CD4-positive, alpha-beta T cell treated with Interleukin-17A for 4 hours (primary cell): ENCODE results near the gene GNAS-AS1.

Source experiments
- DNase-seq: peaks from one replicate; pipeline ENCODE4 v3.0.0-alpha.2; 2020; ENCODE audit warnings: mixed read lengths

Gene GNAS-AS1

DNA sequence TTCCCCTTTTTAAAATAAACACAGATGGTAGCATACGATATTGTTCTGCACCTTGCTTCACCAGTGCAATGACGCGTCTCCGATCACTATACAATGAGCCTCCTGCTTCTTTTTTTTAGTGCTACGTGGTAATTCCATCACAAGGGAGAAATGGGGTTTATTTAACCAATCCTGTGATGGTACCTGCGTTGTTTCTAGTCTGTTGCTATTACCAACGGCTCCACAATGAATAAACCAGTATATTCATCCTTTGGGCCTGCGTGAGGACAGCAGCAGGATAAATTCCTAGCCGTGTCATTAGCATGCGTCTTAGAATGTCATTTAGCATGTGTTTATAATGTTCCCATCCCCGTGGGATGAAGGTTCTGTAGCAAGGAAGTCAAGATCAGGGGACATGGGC is 42.9 kb downstream of the GNAS-AS1 start:
- no peak for DNase-seq

DNA sequence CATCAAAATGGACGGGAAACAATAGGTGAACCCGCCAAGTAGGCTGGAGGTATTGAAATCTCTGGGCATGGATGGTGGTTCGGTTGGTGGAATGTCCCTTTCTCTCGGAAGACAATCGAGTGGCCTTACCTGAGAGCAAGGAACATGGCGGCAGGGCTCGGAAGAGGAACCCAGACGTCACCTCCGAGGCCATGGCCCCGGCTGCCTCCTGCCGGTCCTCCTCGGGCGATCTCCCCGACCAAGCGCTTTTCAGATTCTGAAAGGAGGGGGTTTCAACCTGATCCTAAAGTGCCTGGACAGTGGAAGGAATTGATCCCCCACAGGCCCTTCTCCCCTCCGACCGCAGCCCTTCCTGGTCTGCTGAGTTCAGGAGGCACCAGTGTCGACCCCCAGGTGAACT is 47.2 kb downstream of the GNAS-AS1 start:
- DNase-seq: no peak

DNA sequence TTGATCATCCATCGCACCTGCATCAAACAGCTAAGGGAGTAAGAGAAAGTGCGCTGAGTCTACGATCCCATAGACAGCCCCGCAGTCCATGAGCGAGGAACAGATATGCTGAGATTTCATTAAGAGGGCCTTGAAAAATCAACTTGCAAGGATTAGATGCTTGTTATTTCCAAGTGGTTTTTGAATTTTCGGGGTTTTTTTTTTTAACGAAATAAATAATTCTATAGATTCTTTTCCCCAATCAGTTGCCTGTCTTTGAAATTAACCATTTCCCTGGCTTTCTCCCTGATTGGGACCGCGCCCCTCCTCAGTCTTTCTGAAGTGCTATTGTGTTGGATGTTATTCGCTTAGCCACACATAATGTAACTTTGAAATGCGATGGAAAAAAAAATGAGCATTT is 48.6 kb downstream of the GNAS-AS1 start:
- no peak for DNase-seq

DNA sequence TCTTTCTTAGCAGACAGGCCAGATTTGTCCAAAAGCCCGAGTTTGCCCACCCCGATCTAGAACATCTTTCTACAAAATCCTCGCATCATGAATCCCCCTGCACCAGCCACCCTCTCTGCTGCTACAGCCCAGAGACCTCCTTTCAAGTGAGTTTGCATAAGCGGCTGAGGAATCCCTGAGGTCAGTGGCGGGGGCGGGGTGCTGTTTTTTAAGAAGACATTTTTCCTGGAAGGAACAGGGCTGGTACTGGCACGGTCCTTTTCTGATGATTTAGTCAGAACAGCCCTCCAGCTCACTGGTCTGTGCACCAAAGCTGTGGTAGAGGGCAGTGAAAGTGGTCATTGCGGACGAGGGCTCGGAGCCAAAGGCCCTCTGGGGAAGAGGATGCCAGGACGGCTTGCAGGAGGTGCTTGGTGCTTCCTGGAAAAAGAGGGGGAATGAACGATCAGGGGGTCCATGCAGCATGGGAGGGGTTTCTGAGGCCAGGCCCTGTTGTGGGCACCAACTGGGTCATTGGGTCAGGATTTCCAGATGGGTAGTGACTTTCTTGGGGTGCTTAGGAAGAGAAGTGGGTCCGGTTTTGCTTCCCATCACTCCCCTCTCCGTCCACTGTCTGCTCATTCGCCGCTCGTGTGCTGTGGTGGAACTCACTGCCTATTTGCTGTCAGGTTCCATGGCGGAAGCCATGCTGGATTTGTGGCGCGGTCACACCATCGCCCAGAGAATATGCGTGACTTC is 50.4 kb downstream of the GNAS-AS1 start:
- no peak for DNase-seq

DNA sequence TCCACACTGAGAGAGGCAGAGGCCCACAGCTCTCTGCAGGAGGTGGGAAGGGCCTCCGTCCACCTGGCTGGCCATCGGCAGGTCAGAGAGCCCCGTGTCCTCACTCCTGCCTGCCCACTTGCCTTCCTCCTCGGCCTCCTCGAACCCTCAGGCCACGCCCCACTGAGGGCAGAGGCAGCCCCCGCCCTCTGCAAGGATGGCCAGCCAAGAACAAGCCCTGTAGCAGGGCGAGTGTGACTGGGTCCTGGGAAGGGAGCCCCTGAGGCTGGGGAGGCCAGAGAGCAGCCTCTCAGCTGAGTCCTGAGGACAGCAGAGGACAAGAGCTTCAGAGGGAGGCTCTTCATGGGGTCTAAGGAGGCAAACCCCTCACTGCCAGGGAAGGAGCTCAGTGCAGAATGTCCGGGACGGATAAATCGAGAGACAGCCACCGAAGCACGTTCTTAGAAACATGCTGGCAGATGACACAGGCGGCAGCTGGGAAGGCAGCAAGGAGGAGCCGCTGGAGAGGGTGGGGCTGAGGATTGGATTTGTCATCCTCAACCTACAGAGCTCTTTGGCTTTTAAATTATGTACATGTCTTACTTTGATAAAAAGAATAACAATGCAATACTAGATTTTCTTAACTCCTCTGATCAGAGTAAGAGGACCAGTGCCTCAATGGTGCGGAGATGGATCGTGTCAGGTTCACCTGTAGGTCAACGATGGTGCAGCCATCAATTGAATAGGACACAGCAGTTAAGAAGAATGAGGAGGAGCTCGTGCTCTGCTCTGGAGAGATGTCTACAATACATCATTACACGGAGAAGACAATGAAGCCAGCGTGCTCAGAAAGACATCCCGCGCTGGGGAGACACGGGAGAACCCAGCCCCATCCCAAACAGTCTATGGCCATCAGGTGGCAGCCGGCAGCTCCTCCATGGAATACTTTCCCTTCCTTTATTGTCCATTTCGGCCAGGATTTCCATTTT is 53.0 kb downstream of the GNAS-AS1 start:
- DNase-seq: no peak

DNA sequence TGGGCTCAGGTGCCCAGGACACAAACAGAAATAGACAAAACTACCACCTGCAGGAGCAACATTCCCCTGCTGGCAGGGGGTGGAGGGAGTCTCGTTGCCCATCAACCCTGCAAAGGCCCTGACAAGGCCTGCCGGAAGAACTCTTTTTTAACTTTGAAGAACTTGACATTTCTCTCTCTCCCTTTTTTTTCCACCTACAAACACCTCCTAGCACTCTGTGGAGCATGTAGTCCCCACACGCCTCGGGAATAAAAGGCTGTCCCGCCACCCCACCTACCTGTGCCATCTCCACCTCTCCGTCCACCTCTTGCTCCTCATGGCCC is 54.8 kb downstream of the GNAS-AS1 start:
- DNase-seq: no peak

DNA sequence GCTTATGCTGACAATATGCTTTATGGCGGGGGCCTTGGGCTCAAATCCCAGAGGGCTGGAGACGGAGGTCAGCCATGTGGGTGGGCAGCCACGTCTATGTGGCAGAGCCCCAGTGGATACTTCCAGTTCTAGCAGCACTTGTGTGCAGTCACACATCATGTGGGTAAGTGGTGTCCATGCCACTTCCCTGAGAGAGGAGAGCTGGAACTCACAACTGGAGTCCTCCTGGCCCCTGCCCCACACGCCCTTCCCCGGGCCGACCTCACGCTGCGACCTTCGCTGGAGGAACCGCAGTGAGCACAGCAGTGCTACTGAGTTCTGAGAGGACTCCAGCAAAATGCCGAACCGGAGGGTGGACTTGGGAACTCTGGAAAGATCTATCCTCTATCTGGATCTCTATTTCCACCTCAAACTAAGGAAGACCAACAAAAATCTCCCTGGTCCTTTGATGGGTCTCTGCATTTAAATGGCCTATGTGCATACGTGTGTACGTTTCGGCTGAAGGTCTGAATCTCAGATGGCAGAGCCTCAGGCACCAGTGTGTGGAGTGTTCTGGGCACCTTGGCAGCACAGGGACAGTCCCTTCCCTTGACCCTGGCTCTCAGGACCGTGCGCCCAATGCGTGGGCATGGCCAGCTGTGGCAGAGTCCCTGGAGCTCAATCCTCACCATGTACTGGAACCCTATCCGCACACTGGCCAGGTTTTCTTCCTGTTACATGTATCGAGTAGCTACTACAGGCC is 55.4 kb downstream of the GNAS-AS1 start:
- DNase-seq: no peak

DNA sequence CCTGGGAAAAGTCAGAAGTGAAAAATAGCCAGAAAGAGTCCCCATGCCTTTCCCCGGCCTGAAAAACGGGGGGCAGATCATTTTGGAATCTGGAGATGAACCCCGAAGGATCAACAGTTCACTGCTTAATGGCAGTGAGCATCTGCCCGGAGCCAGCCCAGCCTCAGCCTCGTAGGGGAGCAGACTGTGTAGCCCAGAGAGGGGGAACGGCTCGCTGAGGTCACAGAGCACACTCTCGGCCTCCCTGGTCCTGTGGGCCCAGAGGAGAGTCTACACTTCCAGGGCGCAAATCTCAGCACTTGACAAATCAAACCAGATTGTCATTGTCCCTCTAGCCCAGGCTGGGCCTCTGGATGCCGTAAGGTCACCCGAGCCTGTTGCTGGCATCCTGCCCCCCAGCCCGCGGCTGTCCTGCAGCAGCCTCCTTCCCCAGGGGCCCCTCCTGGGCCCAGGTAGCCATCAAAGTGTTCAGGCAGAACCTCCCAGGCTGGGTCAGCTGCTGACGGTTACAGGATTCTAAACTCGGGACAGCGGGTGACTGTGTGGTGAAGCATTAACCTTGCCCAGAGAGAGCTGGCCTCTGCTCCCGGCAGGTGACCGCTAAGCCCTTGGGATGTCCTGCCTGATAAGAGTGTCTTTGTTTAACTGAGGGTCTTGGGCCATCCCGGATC is 56.1 kb downstream of the GNAS-AS1 start:
- no peak for DNase-seq

DNA sequence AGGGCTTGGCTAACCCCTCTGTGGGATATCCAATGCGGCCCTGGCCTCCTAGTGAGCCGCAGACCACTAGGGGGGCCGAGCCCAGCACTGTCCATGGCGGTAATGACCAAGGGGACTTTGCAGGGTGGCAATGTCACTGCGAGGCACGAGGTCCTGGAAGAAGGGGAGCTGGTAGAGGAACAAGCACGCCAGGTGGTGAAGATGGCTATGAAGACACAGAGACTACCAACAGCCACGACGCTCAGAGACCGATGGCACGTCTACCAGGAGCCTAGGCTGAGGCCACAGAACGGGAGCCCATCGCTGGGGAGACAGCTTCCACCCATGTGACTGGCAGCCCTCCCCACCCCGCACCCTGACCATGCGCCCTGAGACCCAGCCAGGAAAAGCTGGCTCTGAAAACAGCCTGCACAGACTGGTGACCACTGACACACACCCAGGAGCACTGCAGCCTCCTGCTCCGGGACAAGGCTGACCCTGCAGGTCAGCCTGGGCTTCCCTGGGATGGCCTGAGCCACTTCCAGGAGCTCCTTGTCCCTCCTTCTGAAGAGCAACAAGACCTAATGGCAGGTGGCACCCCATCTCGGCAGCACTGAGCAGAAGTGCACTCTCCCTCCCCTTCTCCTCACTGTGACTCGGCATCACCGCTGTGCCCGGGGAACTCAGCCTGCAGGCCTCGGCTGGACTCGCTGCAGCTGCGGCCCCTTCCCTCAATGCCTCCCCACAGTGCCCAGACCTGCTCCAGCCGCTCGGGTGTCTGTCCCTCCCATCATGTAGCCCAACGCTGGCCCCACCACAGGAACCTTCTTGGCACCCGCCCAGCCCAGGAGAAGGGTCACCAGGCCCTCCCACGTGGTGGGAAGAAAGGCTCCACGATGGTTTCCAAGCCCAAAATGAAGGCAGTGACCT is 56.9 kb downstream of the GNAS-AS1 start:
- DNase-seq: no peak

DNA sequence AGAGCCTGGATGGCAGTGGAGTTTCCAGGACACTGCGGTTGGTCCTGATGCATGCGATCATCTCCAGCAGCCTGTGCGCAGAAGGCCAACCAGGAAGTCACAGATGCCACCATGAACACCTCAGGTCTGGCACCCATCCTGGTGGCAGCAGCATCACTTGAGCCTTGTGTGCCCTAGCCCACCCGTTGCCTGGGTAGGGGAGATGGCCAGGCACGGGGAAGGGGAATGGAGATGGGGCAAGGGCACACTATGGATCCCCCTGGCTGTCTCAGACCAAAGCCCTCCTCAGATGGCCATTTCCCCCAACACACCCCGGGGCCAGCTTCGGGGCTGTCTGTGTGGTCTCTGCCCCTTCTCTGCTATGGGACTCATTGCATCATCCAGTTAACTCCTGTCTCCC is 58.3 kb downstream of the GNAS-AS1 start:
- no peak for DNase-seq

DNA sequence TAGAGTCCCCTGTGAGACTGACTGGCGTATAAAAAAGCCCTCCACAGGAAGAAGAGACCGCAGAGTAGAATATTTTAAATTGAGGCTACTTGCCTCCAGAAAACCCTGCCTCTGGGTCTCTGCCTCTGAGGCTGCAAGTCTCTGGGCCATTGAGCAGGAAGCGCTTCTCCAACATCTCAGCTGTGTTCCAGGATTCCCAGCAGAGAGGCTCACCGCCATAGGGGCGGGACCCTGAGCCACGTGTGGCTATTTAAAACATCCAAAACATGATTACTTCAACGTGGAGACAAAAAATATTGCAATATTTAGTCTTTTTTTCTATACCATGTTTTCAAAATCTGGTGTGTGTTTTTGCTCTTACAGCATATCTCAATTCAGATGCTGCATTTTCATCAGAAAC is 59.4 kb downstream of the GNAS-AS1 start:
- DNase-seq: no peak

DNA sequence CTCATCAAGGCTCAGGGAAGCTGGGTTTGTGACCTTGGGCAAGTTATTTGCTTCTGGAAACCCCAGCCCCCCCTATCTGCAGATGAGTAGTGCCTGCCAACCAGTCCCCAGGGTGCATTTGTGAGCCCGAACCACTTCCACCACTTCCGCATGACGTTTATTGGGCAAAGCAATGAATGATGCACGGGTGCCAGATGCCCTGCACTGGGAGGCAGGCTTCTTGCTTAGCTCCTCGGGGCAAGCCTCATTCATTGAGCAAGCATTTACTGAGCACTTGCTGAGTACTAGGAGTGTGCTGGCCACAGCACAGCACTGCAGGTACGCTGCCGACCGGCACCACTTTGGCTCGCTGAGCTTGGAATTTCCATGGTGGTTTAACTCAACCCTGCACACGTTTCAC is 60.2 kb downstream of the GNAS-AS1 start:
- no peak for DNase-seq

DNA sequence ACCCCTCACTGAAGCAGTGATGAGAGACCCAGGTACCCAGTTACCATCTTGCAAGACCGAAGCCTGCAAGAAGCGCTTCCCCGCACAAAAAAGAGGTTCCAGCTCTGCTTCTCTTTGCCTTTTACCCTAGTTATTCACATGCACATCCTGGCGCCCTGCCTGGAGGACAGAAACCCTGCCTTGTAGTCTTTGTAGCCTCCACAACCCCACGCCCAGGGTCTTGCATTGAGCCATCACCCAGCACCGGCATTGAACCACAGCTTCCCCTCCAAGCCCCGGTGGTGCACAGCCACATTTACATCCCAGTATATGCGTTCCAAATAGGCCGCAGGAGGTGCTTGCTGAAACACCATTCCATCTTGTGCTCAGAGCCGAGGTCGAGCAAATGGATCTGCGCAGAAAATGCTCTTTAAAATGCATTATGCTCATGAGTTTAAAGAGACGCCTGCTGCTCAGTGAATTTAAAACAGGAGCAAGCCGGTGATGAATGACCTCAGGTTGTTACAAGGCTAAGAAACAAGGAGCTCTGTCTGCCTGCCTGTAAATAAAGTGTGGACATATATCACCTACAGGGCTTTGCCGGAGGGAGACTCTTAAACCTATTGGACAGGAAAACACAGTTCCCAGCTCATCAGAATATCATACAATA is 61.7 kb downstream of the GNAS-AS1 start:
- DNase-seq: no peak

DNA sequence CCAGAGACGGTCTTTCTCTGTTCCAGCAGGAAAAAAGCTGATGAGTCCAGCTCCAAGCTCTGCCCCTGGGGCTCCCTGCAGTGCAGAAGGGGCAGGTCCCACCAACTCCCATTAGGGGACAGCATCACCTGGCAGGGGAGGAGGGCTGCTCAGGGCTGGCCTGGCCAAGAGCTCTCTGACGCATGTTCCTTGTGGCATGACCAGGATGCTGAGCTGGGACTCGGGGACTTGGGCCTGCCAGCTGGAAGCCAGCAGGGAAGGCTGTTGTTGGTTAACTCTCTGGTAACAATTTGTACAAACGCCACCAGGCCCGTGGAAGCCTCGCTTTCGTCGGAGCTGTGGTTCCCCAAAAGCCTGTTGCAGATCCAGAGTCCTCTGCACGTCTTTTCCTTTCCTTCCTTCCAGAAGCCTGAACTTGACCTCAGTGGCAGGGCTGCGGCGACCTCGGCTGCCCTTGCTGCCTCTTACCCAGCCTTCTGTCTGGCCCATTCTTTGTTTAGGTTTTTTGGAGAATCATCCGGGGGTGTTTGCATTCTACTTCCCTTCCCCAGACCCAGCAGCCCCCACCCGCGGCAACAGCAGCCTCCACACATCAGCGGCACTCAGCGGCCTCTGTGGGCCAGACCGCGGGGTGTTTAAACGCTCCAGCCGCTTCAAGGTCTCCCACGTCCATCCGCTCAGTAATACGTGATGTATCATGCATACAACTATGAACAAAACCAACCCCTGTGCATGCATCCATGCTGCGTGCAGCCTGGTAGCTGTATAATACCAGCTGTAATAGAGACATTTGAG is 63.3 kb downstream of the GNAS-AS1 start:
- DNase-seq: no peak

DNA sequence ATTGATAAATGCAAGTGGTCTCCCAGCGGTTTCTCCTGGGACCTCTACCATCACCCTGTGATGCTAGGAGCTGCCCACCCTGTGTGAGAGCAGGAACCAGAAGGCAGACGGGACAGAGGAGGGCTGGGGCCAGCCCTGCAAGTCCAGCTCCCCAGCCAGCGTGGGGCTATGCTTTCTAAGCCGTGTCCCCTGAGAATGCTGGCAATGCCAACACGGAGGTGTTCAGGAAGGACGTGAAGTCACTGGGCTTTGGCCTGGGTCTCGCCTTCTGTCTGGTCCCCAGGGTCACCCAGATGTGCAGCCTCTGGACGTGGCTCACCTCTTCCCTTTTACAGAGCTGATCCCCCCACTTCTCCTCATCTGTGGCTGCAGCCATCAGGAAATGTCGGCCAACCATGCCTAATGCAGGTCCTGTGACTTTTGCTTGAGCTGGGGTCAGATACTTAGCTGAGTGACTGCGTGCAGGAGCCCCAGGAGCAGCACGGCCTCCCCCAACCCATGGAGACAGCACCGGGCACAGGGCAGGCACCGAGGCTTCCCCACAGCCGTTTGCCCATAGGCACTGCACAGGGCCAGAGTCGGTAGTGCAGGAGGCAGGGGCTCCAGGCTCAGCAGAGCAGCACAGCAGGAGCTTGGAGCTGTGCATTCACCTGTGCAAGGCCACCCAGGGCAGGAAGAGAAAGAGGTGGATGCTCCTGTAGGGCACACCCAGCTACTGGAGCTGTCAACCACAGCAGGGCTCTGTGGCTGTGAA is 66.2 kb downstream of the GNAS-AS1 start:
- no peak for DNase-seq

DNA sequence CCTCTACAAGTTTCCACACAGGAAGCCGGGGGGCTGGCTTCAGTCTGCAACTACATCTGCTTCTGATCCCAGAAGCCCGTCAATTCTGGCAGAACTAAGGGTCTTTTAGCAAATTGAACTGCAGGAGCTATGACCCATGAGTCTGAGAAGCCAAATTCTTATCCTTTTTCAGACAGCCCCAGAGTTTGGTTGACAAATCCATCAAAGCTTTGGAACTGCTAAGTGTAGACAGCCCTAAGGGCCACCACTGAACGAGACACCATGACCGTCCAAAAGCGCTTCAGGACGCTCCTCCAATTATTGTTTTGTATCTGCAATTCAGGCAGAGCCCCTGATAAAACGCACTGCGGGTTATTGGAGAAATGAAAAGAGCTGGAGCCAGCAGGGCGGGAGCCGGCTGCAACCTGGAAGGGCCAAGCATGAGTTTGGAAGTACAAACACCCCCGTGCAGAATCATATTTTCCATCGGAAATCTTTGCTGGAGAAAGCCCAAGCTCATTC is 67.1 kb downstream of the GNAS-AS1 start:
- no peak for DNase-seq

DNA sequence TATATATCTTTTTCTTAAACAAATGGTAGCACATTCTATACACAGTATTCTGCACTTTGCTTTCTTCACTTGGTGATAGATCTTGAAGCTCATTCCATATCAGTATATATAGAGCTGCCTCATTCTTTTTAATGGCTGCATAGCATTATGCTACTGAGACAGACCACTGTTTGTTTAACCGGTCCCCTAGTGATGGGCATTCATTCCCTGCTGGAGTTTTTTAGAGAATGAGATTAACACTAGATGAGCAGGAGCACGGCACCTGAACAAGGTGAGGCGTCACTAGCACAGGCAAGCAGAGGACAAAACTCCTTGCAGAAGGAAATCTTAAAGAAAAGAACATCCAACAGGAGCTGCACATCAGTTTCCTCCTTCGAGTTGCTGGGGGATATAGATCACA is 69.6 kb downstream of the GNAS-AS1 start:
- no peak for DNase-seq

DNA sequence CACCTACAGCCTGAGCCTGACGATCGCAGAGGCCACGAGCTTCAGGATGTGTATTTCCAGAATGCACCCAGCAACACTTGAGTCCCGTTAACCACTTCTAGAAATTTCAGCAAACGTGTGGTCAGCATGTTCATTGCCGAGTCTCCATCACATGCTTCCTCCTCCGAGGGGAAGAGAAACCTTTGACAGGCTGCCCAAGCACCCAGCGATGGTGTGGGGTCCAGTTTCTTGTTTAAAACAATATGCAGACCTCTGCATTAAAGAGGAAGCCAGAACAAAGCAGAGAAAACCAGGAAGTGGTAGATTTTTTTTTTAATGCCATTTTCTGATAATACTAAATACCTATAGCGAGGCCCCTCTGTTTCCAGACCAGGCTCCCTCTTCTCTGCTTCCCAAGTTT is 71.9 kb downstream of the GNAS-AS1 start:
- no peak for DNase-seq

DNA sequence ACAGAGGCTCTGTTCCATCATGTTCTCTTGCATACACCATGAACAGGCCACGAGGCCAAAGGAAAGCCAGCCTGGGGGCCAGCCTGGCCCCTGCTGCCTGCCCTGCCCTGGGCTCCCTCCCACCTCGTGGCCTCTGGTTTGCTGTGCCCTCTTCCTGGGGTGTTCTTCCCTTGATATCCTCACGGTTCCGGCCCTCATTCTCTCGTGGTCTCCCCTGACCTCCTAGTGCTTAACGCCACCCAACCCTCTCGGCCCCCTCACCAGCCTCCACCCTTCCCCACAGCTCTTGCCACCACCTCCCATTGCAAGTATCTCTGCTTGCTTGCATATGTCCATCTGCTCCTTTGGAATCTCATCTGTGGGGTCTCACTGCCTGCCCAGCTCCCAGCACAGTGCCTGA is 73.0 kb downstream of the GNAS-AS1 start:
- DNase-seq: no peak

DNA sequence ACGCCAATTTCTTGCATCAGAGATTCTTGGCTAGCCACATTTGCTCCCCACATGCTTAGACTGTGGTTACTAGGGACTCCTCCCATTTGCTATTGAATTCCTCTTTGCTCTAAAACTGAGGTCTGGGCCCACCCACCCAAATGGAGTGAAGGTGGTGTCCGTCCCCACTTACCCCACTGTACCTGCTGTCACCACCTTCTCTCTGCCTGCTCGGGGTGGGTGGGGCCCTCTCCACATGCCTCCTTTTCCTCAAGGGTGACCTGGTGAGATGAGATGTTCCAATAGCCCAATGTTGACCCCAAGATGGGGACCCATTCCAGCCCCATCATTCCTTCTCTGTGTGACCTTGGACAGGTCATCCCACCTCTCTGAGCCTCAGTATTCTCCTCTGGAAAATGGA is 74.6 kb downstream of the GNAS-AS1 start:
- DNase-seq: no peak
